Neural progenitor cell (in vitro differentiated cells): ENCODE measurements around the gene C10orf71.

Source experiments
- EZH2 ChIP-seq: fragments of 200-600 bp; sonication (generic); IDR thresholded peaks from 2 replicates; pipeline ENCODE4 v1.6.1; 2017; ENCODE audit warnings: antibody characterized with exemption, mild to moderate bottlenecking, moderate library complexity
- TF ChIP-seq, protein P1 (sequence below): fragments of 200-600 bp; sonication (generic); IDR thresholded peaks from 2 replicates; pipeline ENCODE4 v1.5.1; 2017; ENCODE audit warnings: antibody characterized with exemption, mild to moderate bottlenecking

DNA sequence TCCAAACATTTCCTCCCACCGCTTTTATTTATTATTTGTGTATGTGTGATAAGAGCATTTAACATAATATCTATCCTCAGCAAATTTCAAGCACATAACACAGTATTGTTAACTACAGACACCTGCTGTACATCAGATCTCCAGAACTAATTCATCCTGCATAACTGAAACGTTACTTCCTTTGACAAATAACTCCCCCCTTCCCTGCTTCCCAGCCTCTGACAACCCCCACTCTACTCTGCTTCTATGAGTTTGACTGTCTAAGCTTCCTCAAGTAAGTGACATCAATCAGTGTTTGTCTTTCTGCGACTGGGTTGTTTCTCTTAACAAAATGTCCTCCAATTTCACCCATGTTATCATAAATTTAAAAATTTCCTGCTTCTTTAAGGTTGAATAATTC is 22.1 kb downstream of the C10orf71 start:
- TF ChIP-seq, protein P1, sequence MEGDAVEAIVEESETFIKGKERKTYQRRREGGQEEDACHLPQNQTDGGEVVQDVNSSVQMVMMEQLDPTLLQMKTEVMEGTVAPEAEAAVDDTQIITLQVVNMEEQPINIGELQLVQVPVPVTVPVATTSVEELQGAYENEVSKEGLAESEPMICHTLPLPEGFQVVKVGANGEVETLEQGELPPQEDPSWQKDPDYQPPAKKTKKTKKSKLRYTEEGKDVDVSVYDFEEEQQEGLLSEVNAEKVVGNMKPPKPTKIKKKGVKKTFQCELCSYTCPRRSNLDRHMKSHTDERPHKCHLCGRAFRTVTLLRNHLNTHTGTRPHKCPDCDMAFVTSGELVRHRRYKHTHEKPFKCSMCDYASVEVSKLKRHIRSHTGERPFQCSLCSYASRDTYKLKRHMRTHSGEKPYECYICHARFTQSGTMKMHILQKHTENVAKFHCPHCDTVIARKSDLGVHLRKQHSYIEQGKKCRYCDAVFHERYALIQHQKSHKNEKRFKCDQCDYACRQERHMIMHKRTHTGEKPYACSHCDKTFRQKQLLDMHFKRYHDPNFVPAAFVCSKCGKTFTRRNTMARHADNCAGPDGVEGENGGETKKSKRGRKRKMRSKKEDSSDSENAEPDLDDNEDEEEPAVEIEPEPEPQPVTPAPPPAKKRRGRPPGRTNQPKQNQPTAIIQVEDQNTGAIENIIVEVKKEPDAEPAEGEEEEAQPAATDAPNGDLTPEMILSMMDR = no peak
- no peak for TF ChIP-seq EZH2
